ENCODE data around the gene SCRN1. TPM values are rescaled to one million over a fixed set of nuclear protein-coding genes. Genes with fewer than 3 reads are reported as not detected.

The SCRN1 gene
- total and polyA plus RNA-seq, 2 experiments from 2014 or later, result 47.1 to 73.5 TPM

- no peaks in the 10 kb centered on the region for H3K27me3 ChIP-seq
- no peaks in the 10 kb centered on the region for H3K36me3 ChIP-seq (replicated peaks; ENCODE audit: insufficient read depth, low read depth)
- H3K4me2 ChIP-seq, result no peak overlapping the region
- no peaks in the 10 kb centered on the region for H4K20me1 ChIP-seq (ENCODE audit: insufficient read depth, poor library complexity, severe bottlenecking)
- no peak overlapping the region for H3K4me3 ChIP-seq
- no peaks in the 10 kb centered on the region for H3K9me3 ChIP-seq (ENCODE audit: low read depth)
- no peak overlapping the region for H2AFZ ChIP-seq
- H3K9me2 ChIP-seq (replicated peaks; ENCODE audit: insufficient read depth), result no peaks in the 10 kb centered on the region
- H3K4me1 ChIP-seq (ENCODE audit: insufficient read depth), result no peaks in the 10 kb centered on the region
- 66% methylated on average over 8 of the region's 8 CpGs for WGBS (ENCODE audit: low lambda C conversion rate, missing lambda C conversion rate)
- peaks cover 22% of the 10 kb centered on the region for H3K79me2 ChIP-seq
- TF ChIP-seq EZH2phosphoT487 (IDR thresholded peaks at IDR 0.05; ENCODE audit: low read depth, severe bottlenecking, unreplicated experiment) (no peak), EZH2 (IDR thresholded peaks at IDR 0.05; ENCODE audit: borderline replicate concordance) (no peak), CTCF (IDR thresholded peaks at IDR 0.05; ENCODE audit: poor library complexity) (no peak)
- no peak overlapping the region for H3K27ac ChIP-seq
- no peak for DNase-seq (ENCODE audit: low spot score)
Observed at GRCh38 chr7:29955799-29956486, 33.7 kb downstream of the SCRN1 start.

- H3K9me2 ChIP-seq (replicated peaks; ENCODE audit: insufficient read depth), result no peaks in the 10 kb centered on the region
- H3K4me1 ChIP-seq (ENCODE audit: insufficient read depth), result no peaks in the 10 kb centered on the region
- no peak overlapping the region for H3K4me3 ChIP-seq
- no peak overlapping the region for H3K27ac ChIP-seq
- no peak for DNase-seq (ENCODE audit: low spot score)
- no peaks in the 10 kb centered on the region for H4K20me1 ChIP-seq (ENCODE audit: insufficient read depth, poor library complexity, severe bottlenecking)
- H3K9me3 ChIP-seq (ENCODE audit: low read depth), result no peaks in the 10 kb centered on the region
- no peak overlapping the region for H3K4me2 ChIP-seq
- no peak overlapping the region for H2AFZ ChIP-seq
- H3K27me3 ChIP-seq, result no peaks in the 10 kb centered on the region
- no peaks in the 10 kb centered on the region for H3K36me3 ChIP-seq (replicated peaks; ENCODE audit: insufficient read depth, low read depth)
- WGBS (ENCODE audit: low lambda C conversion rate, missing lambda C conversion rate), result 87% methylated on average over 7 of the region's 7 CpGs
- H3K79me2 ChIP-seq, result peaks cover 17% of the 10 kb centered on the region
- no peak for TF ChIP-seq CTCF (IDR thresholded peaks at IDR 0.05; ENCODE audit: poor library complexity)
- TF ChIP-seq EZH2phosphoT487 (IDR thresholded peaks at IDR 0.05; ENCODE audit: low read depth, severe bottlenecking, unreplicated experiment), result no peak
- TF ChIP-seq EZH2 (IDR thresholded peaks at IDR 0.05; ENCODE audit: borderline replicate concordance), result no peak
Observed at GRCh38 chr7:29955075-29955792, 34.4 kb downstream of the SCRN1 start.

- Histone ChIP-seq H3K79me2 (peaks cover 16% of the 10 kb centered on the region), H3K9me3 (ENCODE audit: low read depth) (no peaks in the 10 kb centered on the region), H3K4me2 (no peak overlapping the region), H3K36me3 (replicated peaks; ENCODE audit: insufficient read depth, low read depth) (no peaks in the 10 kb centered on the region), H3K27ac (no peak overlapping the region), H3K27me3 (no peaks in the 10 kb centered on the region), H3K9me2 (replicated peaks; ENCODE audit: insufficient read depth) (no peaks in the 10 kb centered on the region), H3K4me1 (ENCODE audit: insufficient read depth) (no peaks in the 10 kb centered on the region), H4K20me1 (ENCODE audit: insufficient read depth, poor library complexity, severe bottlenecking) (no peaks in the 10 kb centered on the region), H3K4me3 (no peak overlapping the region), H2AFZ (no peak overlapping the region)
- WGBS (ENCODE audit: low lambda C conversion rate, missing lambda C conversion rate), result 87% methylated on average over 4 of the region's 4 CpGs
- TF ChIP-seq CTCF (IDR thresholded peaks at IDR 0.05; ENCODE audit: poor library complexity) (no peak), EZH2phosphoT487 (IDR thresholded peaks at IDR 0.05; ENCODE audit: low read depth, severe bottlenecking, unreplicated experiment) (no peak), EZH2 (IDR thresholded peaks at IDR 0.05; ENCODE audit: borderline replicate concordance) (no peak)
- DNase-seq (ENCODE audit: low spot score), result no peak
Observed at GRCh38 chr7:29953726-29954347, 35.8 kb downstream of the SCRN1 start.

All from hepatocyte (in vitro differentiated cells).